NCI-H2107 treated with DMSO at 0.1 percent for 48 hours (cell line): ENCODE results near the gene FOXF1.

Experiments used
- DNase-seq: peaks from one replicate; lab custom pipeline; 2025; ENCODE audit not compliant: unreplicated experiment; lab: John Stamatoyannopoulos, UW

FOXF1 gene

DNA sequence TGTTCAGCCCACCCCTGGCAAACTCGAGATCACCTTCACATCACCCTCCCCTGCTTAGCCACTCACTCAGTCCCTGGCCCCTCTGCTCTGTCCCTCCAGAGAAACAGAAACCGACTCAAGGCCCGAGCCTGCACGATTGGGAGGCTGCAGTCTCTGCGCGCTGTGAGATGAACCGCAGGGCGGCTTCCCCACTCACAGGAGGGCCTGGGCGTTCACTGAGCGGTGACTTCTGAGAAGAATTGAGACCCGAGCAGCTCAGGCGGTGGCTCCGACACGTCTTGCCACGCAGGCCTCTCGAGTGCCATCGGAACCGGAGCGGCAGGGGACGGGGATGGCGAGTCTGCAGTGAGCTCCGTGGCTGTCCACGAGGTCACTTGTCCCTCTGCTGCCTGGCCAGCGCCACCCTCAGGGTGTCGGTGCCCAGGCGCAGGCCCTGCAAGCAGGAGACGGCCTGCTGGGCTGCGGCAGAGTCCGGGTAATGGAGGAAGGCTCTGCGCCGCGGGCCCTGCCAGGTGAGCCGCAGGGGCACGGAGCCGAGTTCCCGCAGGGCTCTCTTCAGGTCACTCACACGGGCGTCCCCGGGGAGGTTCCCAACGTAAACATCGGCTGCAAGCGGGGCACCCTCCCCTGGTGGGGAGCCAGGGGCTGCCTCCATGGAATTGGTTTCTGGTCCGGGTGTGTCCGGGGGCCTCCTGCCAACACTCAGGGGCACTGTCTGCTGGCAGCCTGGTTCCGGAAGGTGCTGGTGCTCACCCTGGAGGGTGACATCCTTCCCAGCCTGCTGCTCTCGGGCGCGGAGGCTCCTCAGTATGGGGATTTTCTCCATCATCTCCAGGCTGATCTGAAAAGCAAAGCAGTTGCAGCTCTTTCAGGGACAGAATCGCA, 21.6 kb downstream of the FOXF1 start:
- no peak for DNase-seq

DNA sequence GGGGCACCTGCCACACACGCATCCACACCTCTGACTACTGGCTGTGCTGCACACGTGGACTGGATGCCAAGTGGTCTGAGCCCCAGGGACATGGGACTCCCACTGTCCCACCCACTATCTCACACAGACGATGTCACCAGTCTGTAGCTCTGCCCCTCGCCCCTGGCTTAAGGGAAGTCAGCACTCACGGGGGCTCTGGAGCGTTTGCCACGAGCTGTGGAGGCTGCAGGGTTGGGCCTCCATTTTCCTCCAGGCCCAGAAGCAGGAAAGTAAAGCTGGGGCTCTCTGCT, 22.1 kb downstream of the FOXF1 start:
- DNase-seq = no peak

DNA sequence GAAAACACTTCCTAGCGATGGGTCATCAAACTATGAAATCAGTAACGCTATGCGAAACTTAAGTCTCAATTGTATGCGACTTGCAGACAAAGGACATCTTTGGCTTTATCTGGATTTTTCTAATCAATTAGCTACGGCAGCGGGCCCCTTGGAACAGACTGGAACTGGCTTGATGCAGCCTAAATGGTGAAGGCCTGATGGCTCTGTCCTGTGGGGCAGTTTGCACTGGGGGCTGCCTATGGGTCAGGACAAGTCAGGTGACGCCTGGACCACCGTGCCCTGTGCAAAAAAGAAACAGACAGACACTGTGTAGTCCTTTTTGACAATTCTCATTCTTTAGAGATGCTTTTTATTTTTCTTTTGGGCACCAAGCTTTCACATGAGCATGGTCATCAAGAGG, 22.7 kb downstream of the FOXF1 start:
- DNase-seq = no peak

DNA sequence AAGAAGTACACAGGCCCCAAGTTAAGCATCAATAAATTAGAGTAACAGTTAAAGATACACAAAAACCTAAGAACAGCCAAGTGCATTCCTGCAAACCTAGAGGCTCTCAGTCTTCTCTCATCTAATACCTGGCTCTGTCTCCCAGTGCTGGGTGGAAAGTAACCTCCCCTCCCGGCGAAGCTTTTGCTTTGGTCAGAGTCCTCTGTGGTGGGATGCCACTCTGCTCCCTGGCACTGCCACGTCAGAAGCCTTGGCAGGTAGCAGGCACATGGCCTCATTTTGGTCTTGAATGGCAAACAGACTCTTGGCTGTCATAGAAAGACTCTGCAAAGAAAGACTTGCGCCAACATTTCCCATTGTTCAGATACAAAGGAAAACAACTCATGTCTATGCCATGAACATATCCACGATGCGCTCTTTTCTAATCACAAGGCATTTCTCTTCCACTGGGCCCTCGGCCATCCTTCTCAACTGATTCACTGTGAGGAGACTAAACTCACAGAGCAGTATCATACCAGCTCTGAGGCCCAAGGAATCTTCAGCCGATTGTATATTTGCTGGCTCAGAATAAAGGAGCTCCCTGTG, 23.5 kb downstream of the FOXF1 start:
- no peak for DNase-seq

GRCh38 chr16:86534779-86535615, 24.7 kb downstream of the FOXF1 start:
- no peak for DNase-seq

- DNase-seq = no peak
Measured at GRCh38 chr16:86536621-86537020, 26.3 kb downstream of the FOXF1 start.

GRCh38 chr16:86537486-86537885, 27.2 kb downstream of the FOXF1 start:
- no peak for DNase-seq

GRCh38 chr16:86538196-86538780, 28.0 kb downstream of the FOXF1 start:
- DNase-seq = no peak

DNA sequence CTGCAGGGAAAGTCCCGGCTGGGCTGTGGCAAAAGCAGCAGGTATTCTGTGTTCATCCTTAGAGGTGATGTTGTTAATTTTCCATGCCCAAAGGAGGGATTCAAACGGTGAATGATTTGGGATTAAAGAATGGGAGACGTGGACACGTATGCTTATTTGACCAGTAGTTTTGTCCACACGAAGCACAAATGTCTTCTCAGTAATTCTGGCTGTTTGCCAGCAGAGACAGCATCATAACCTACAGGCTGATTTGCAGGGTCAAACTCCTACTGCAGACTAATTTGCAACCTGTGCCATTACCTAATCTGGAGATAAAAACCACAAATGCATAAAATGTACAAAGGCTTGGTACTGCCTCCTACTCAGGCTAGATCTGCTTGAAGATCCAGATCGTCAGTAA, 30.6 kb downstream of the FOXF1 start:
- DNase-seq = no peak

GRCh38 chr16:86541560-86541959, 31.2 kb downstream of the FOXF1 start:
- no peak for DNase-seq

DNA sequence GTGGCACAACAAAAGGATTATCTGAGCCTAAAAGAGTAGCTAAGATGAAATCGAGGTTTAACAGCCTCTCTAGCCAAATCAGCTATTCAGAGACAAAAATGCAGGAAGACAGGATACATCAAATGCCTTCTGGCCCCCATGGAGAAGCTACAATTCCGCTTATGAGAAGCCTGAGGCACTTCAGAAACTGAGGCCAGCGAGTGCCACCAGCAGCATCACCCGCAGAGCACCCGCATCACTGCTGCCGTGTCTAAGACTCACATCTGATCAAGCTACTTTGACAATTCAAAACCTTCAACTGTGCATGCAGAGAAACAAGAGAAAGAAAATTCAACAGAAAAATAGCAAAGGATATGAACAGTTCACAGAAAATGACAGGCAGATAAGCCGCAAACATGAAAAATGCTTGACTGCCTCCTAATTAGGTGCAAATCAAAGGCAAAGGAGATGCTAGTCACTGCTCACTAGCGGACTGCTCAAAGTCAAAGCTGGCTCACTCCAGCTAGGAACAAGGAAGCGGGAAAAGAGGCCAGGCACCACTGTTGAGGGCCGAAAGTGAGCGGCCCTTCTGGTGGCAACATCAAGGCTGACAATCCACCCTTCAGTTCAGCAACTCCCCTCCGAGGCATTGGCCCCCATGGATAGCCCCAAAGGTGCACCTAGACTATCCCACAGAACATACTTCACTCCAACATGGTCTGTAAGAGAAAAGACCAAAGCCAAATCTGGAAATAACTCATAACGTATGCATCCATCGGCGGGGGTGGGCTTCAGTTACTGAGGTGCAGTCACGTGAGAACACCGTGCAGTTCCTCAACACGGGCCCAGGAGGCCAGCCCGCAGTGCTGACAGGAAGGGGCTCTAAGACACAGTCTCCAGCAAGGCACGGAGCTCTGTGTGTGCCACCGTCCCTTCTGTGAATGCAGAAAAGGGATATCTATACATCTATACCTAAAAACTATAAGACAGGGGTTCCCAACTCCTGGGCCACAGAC, 32.7 kb downstream of the FOXF1 start:
- DNase-seq = no peak

DNA sequence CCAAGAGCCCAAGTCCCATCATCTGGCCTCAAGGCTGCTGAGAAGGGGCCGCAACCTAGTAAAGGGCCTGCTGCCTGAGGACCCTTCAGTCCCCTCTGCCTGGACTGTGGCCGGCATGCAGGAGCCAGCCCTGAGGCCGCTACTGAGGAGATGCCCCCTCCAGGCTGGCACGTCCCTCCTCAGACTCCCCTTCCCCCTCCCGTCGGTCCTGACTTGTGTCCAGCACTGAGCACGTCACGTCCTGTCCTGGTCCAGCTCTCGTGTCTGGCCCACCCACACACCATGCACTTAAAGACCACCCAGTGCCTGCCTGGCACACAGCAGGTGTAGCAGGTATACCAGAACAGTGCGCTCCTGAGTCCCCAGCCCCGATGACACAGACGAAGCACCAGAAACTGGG, 35.2 kb downstream of the FOXF1 start:
- no peak for DNase-seq

- DNase-seq = no peak
Measured at GRCh38 chr16:86545954-86546637, 35.8 kb downstream of the FOXF1 start.

- no peak for DNase-seq
Measured at GRCh38 chr16:86546638-86547013, 36.3 kb downstream of the FOXF1 start.

- no peak for DNase-seq
Measured at GRCh38 chr16:86547286-86547685, 37.0 kb downstream of the FOXF1 start.

DNA sequence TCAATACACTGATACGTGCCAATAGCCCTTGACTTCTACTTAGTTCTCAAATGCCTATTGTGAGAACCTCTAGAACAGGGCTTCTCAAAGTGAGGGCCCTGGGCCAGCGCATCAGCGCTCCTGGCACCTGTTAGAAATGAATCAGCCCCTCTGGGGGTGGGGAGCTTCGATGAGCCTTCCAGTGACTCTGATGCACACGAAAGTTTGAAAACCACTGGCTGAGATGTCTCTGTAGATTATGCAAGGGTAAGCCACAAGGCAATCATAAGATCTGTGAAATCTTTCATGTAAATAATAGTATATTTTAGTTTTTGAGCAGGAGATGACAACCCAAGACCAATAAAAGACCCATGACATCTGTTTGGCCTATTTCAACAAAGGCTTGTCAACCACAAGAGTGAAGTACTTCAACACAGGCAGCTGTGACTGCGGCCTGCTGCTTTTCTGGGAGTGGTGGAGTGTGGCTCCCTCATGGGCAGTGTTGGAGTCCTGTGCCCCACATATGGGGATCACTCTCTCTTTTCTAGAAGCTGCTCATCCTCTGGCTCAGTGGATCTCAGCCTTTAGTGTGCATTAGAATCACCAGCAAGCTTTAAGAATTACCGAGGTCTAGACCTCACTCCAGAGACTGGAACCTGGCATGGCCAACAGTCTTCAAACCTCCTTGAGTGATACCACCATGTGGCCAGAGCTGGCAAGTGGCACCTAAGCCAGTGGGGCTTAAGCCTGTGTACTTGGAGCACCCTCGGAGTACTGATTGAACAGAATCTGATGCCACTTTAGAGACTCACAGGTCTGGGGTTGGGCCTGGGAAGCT, 39.0 kb downstream of the FOXF1 start:
- no peak for DNase-seq

DNA sequence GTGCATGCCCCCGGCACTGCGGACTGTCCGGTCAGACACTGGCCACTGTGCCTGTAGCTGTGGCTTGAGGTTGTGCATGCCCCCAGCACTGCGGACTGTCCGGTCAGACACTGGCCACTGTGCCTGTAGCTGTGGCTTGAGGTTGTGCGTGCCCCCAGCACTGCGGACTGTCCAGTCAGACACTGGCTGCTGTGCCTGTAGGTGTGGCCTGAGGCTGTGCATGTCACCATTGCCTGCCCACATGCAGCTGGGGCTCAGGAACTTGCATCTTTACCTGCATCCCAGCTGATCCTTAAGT, 39.5 kb downstream of the FOXF1 start:
- no peak for DNase-seq

GRCh38 chr16:86550281-86550680, 40.0 kb downstream of the FOXF1 start:
- peak; percentile 4 for DNase-seq

- DNase-seq = no peak
Measured at GRCh38 chr16:86553356-86553755, 43.0 kb downstream of the FOXF1 start.
